Brain pericyte (primary cell): ENCODE measurements around the gene ZNG1E.
"Not testable (repeated sequence)": the region's sequence is repeated elsewhere in the genome, so short reads cannot be mapped to it uniquely, and the experiment has no call there.

Experiments
- DNase-seq: peaks from one replicate; pipeline ENCODE4 v3.0.0-alpha.2; 2012; ENCODE audit warnings: low read depth, low spot score

The ZNG1E gene

GRCh38 chr9:65675589-65676021 is at the start of gene ZNG1E:
Gene ZNG1E, plus strand, starts transcription at chr9:65675928. Its CDS starts 49 bp downstream, at chr9:65675977.
- peak; percentile 3 for DNase-seq

- DNase-seq, result not testable (repeated sequence)
Observed at GRCh38 chr9:65673579-65673978, 2.1 kb upstream of the ZNG1E start.

GRCh38 chr9:65675018-65675417 is 710 bp upstream of the ZNG1E start:
- DNase-seq, result not testable (repeated sequence)

GRCh38 chr9:65676389-65676788 is 661 bp downstream of the ZNG1E start:
- DNase-seq, result not testable (repeated sequence)

GRCh38 chr9:65678533-65678932 is 2.8 kb downstream of the ZNG1E start:
- DNase-seq, result not testable (repeated sequence)

GRCh38 chr9:65703550-65703949 is 27.8 kb downstream of the ZNG1E start:
- DNase-seq, result not testable (repeated sequence)

- not testable (repeated sequence) for DNase-seq
Observed at GRCh38 chr9:65714445-65714844, 38.7 kb downstream of the ZNG1E start.

- DNase-seq, result not testable (repeated sequence)
Observed at GRCh38 chr9:65737096-65737564, 61.4 kb downstream of the ZNG1E start, which contains the start of gene FOXD4L4. Gene FOXD4L4, plus strand, starts transcription at chr9:65737146. Its CDS starts 0 bp downstream, at chr9:65737146.

- not testable (repeated sequence) for DNase-seq
Observed at GRCh38 chr9:65738133-65738532, 62.4 kb downstream of the ZNG1E start.
